ENCODE measurements around the gene STK32C.

- TF ChIP-seq ZNF384 (IDR thresholded peaks at IDR 0.05), result no peak
- TF ChIP-seq CTBP1 (IDR thresholded peaks at IDR 0.05; ENCODE audit: borderline replicate concordance), result no peak
These were observed 107.2 kb downstream of the STK32C start for GRCh38 chr10:132200344-132201110.

Data from HEK293T (cell line).